Prostate gland (tissue), 2 donors: ENCODE results near the gene TPX2. TPM values are rescaled to one million over a fixed set of nuclear protein-coding genes. Genes with fewer than 3 reads are reported as not detected.

Experiments
- DNase-seq: peaks from one replicate; pipeline ENCODE4 v3.0.0-alpha.2; 2019; ENCODE audit warnings: low spot score
- H3K27ac ChIP-seq, 2 donors: fragments of 200-600 bp; sonication (generic); 2 replicates each; pipeline ENCODE4 v1.5.1; 2017 to 2019
- H3K27me3 ChIP-seq: fragments of 200-600 bp; sonication (generic); replicated peaks from 2 replicates; pipeline ENCODE4 v1.5.1; 2019; ENCODE audit not compliant: insufficient read depth
- H3K36me3 ChIP-seq, 2 donors: fragments of 200-600 bp; sonication (generic); 1 replicate in 1 of 2; 2 replicates in 1 of 2; pipeline versions ENCODE4 v1.5.1 to v1.8.1; 2017 to 2019
- H3K4me1 ChIP-seq: fragments of 200-600 bp; sonication (generic); replicated peaks from 2 replicates; pipeline ENCODE4 v1.5.1; 2019
- H3K4me3 ChIP-seq, 2 donors: fragments of 200-600 bp; sonication (generic); 2 replicates each; pipeline ENCODE4 v1.5.1; 2017 to 2019
- H3K9me3 ChIP-seq: fragments of 200-600 bp; sonication (generic); 2 replicates; pipeline ENCODE4 v1.5.1; 2017
- POLR2A ChIP-seq: fragments of 450-650 bp; IDR thresholded peaks from one replicate; pipeline ENCODE4 v1.6.1; 2016; ENCODE audit warnings: antibody characterized with exemption, mild to moderate bottlenecking
- POLR2AphosphoS5 ChIP-seq: sonication (generic); formaldehyde crosslinking; IDR thresholded peaks from one replicate; pipeline ENCODE4 v1.6.1; 2017; ENCODE audit warnings: antibody characterized with exemption
- WGBS: methylation state at CpG from one replicate; pipeline ENCODE4 v1.1.5; 2018; 5-methylcytosine and 5-hydroxymethylcytosine counted together
- intact Hi-C: fragments of 100-400 bp; cut with DNase I; formaldehyde crosslinking; loops from one replicate; pipeline ENCODE4 v1.14.2; 2022
- small RNA-seq, 2 donors: library from RNA; depleted of rRNA; stranded (forward); fragments of <200 nt; gene quantifications; one replicate each; pipeline ENCODE3, GENCODE V24; 2016
- total RNA-seq, 2 donors: library from RNA; depleted of rRNA; stranded (reverse); fragments of >200 nt; gene quantifications; one replicate each; pipeline ENCODE4 v1.1.0, GENCODE V29; 2016
- TF ChIP-seq, protein P1 (sequence below), 4 experiments: fragments of 200-600 bp in 2 of 4; fragments of 450-650 bp in 2 of 4; sonication (generic) in 2 of 4; IDR thresholded peaks; 1 replicate in 3 of 4; 2 replicates in 1 of 4; pipeline ENCODE4 v1.5.1; 2016 to 2019; ENCODE audit warnings: antibody characterized with exemption in 4 of 4, mild to moderate bottlenecking in 2 of 4, moderate library complexity in 2 of 4

Gene TPX2
- total RNA-seq, 2 donors from 2014 or later = 1.4 to 23.2 TPM

DNA sequence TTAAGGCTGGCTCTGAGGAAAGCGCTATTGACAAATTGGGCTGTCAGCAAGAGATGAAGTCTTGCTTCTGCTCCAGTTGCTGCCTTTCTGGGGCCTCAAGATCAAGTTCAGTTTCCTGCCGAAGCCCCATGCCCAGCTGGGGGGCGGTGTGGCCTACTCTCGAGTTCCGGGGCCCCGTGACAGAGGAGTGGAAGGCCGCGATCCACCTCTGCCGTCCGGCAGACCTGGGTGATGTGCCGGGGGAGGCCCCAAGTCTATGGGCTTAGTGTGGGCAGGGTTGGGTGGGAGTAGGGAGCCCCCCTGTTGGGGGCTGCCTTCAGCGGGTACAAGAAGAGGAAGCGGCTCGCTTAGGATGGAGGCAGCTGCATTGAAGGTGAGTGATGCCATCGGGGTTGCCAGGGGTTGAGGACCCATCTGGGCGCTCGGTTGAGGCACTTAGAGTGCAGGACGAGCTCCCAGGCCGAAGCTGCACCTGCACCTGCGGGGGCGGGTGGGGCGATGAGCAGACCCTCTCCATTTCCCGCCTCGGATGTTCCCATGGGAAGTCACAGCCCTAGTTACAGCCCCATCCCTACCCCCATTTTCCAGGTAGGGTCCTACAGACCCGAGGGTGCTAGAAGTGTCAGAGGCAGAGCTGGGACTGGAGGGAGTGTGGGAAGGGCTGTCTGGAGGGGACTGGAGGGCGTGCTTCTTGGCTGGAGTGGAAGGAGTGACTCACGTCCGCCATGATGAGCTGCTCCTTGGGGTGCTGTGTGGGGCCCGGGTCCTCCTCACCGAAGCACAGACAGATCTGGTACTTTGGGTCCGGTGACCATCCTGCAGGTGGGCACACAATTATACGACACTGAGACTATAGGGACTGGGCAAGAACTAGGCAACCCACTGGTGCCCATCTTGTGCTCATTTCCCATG lies 109.3 kb downstream of the TPX2 start:
- intact Hi-C loops = no loop called here
- no peak overlapping the region for H3K4me3 ChIP-seq
- H3K36me3 ChIP-seq = no peaks in the 10 kb centered on the region
- 89% methylated on average over 31 of the region's 32 CpGs for WGBS
- TF ChIP-seq POLR2A = no peak
- TF ChIP-seq, protein P1, sequence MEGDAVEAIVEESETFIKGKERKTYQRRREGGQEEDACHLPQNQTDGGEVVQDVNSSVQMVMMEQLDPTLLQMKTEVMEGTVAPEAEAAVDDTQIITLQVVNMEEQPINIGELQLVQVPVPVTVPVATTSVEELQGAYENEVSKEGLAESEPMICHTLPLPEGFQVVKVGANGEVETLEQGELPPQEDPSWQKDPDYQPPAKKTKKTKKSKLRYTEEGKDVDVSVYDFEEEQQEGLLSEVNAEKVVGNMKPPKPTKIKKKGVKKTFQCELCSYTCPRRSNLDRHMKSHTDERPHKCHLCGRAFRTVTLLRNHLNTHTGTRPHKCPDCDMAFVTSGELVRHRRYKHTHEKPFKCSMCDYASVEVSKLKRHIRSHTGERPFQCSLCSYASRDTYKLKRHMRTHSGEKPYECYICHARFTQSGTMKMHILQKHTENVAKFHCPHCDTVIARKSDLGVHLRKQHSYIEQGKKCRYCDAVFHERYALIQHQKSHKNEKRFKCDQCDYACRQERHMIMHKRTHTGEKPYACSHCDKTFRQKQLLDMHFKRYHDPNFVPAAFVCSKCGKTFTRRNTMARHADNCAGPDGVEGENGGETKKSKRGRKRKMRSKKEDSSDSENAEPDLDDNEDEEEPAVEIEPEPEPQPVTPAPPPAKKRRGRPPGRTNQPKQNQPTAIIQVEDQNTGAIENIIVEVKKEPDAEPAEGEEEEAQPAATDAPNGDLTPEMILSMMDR (IDR thresholded peaks at IDR 0.05) = no peak
- no peak for TF ChIP-seq POLR2AphosphoS5
- H3K27ac ChIP-seq = no peak overlapping the region
- no peaks in the 10 kb centered on the region for H3K27me3 ChIP-seq
- no peaks in the 10 kb centered on the region for H3K4me1 ChIP-seq
- no peak for DNase-seq
- no peaks in the 10 kb centered on the region for H3K9me3 ChIP-seq

DNA sequence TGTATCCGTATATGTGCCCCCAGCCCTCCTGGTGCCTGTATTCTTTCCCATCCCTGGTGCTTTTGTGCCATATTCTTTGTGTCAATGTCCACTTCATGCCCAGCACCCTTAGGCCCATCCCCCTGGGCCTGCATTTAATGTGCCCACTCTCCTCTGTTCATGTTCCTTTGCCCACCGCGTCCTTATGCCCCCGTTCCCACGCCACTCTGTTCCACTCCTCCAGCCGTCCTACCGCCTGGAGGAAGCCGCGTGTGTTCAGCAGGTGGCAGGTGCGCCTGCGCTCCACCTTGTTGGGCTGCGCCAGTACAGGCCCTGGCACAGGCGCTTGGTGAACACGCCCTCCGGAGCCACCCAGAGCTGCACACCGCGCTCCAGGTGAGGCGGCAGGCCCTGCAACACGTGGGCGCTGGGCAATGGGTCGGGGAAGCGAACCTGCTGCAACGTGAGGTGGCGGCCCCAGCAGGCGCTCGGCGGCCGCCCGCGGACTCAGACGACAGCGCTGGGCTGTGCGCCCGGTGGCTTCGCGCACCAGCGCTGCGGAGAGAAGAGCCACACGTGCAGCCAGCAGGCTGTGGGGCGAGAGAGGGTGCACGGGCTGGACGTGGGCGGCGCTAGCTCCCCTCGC lies 110.3 kb downstream of the TPX2 start:
- Histone ChIP-seq H3K9me3 (no peaks in the 10 kb centered on the region), H3K4me1 (no peaks in the 10 kb centered on the region), H3K4me3 (no peak overlapping the region), H3K27ac (no peak overlapping the region), H3K27me3 (no peaks in the 10 kb centered on the region), H3K36me3 (no peaks in the 10 kb centered on the region)
- intact Hi-C loops = no loop called here
- TF ChIP-seq POLR2AphosphoS5 (no peak), POLR2A (no peak)
- TF ChIP-seq, protein P1 (IDR thresholded peaks at IDR 0.05) = no peak
- WGBS = 28% methylated on average over 27 of the region's 45 CpGs
- peak; percentile 25 for DNase-seq

Small RNA genes within 50 kb of the gene (small RNA-seq; reads per million reads assigned to genes)
- gene AL160175.1 = 0 reads per million in 2 donors

Other genes with a start within 250 kb of the TPX2 start
- 100 to 1,000 TPM in 1 of 2 donors, 10 to 100 TPM in 1; 99.7 to 131 TPM for gene HM13, start 224.8 kb upstream of the TPX2 start, total RNA-seq
- gene ID1, start 134.0 kb upstream of the TPX2 start, total RNA-seq = 100 to 1,000 TPM; 356 to 514 TPM
- gene COX4I2, start 101.4 kb upstream of the TPX2 start, total RNA-seq = 1 to 10 TPM in 1 of 2 donors, under 1 TPM in 1; 0.41 to 3.6 TPM
- 100 to 1,000 TPM; 127 to 155 TPM for gene BCL2L1, start 16.4 kb upstream of the TPX2 start, total RNA-seq
- under 1 TPM; 0.27 to 0.91 TPM for gene MYLK2, start 80.1 kb downstream of the TPX2 start, total RNA-seq
- 1 to 10 TPM in 1 of 2 donors, not detected in 1; 8.3 TPM for gene FOXS1, start 106.3 kb downstream of the TPX2 start, total RNA-seq
- 10 to 100 TPM in 1 of 2 donors, 1 to 10 TPM in 1; 1.7 to 57.9 TPM for gene DUSP15, start 131.2 kb downstream of the TPX2 start, total RNA-seq
- 1 to 10 TPM in 1 of 2 donors, not detected in 1; 1.2 TPM for gene TTLL9, start 131.3 kb downstream of the TPX2 start, total RNA-seq
- 10 to 100 TPM; 11.4 to 30.3 TPM for gene PDRG1, start 212.8 kb downstream of the TPX2 start, total RNA-seq
- gene XKR7, start 228.9 kb downstream of the TPX2 start, total RNA-seq = under 1 TPM in 1 of 2 donors, not detected in 1; 0.05 TPM